Prostate gland (tissue), 2 donors: ENCODE results near the gene COL6A1. TPM values are rescaled to one million over a fixed set of nuclear protein-coding genes. Genes with fewer than 3 reads are reported as not detected.

Source experiments
- DNase-seq: peaks from one replicate; pipeline ENCODE4 v3.0.0-alpha.2; 2019; ENCODE audit warnings: low spot score
- H3K27ac ChIP-seq, 2 donors: fragments of 200-600 bp; sonication (generic); 2 replicates each; pipeline ENCODE4 v1.5.1; 2017 to 2019
- H3K27me3 ChIP-seq: fragments of 200-600 bp; sonication (generic); replicated peaks from 2 replicates; pipeline ENCODE4 v1.5.1; 2019; ENCODE audit not compliant: insufficient read depth
- H3K36me3 ChIP-seq, 2 donors: fragments of 200-600 bp; sonication (generic); 1 replicate in 1 of 2; 2 replicates in 1 of 2; pipeline versions ENCODE4 v1.5.1 to v1.8.1; 2017 to 2019
- H3K4me1 ChIP-seq: fragments of 200-600 bp; sonication (generic); replicated peaks from 2 replicates; pipeline ENCODE4 v1.5.1; 2019
- H3K4me3 ChIP-seq, 2 donors: fragments of 200-600 bp; sonication (generic); 2 replicates each; pipeline ENCODE4 v1.5.1; 2017 to 2019
- H3K9me3 ChIP-seq: fragments of 200-600 bp; sonication (generic); 2 replicates; pipeline ENCODE4 v1.5.1; 2017
- CTCF ChIP-seq, 4 experiments: fragments of 200-600 bp in 2 of 4; fragments of 450-650 bp in 2 of 4; sonication (generic) in 2 of 4; IDR thresholded peaks; 1 replicate in 3 of 4; 2 replicates in 1 of 4; pipeline ENCODE4 v1.5.1; 2016 to 2019; ENCODE audit warnings: antibody characterized with exemption in 4 of 4, mild to moderate bottlenecking in 2 of 4, moderate library complexity in 2 of 4
- POLR2A ChIP-seq: fragments of 450-650 bp; IDR thresholded peaks from one replicate; pipeline ENCODE4 v1.6.1; 2016; ENCODE audit warnings: antibody characterized with exemption, mild to moderate bottlenecking
- POLR2AphosphoS5 ChIP-seq: sonication (generic); formaldehyde crosslinking; IDR thresholded peaks from one replicate; pipeline ENCODE4 v1.6.1; 2017; ENCODE audit warnings: antibody characterized with exemption
- WGBS: methylation state at CpG from one replicate; pipeline ENCODE4 v1.1.5; 2018; 5-methylcytosine and 5-hydroxymethylcytosine counted together
- intact Hi-C: fragments of 100-400 bp; cut with DNase I; formaldehyde crosslinking; loops from one replicate; pipeline ENCODE4 v1.14.2; 2022
- total RNA-seq, 2 donors: library from RNA; depleted of rRNA; stranded (reverse); fragments of >200 nt; gene quantifications; one replicate each; pipeline ENCODE4 v1.1.0, GENCODE V29; 2016

Gene COL6A1
- total RNA-seq, 2 donors from 2014 or later, result 163 to 265 TPM

- WGBS, result 82% methylated on average over 20 of the region's 20 CpGs
- no peak for DNase-seq
- Histone ChIP-seq H3K9me3 (no peaks in the 10 kb centered on the region), H3K4me3 (no peak overlapping the region), H3K36me3 (no peaks in the 10 kb centered on the region), H3K27me3 (no peaks in the 10 kb centered on the region), H3K4me1 (no peaks in the 10 kb centered on the region), H3K27ac (no peak overlapping the region)
- intact Hi-C loops, result no loop called here
- TF ChIP-seq POLR2A (no peak), POLR2AphosphoS5 (no peak), CTCF (IDR thresholded peaks at IDR 0.05) (no peak)
Measured at GRCh38 chr21:45942755-45943629, 38.6 kb upstream of the COL6A1 start.

- Histone ChIP-seq H3K4me1 (no peaks in the 10 kb centered on the region), H3K4me3 (no peak overlapping the region), H3K27ac (no peak overlapping the region), H3K36me3 (no peaks in the 10 kb centered on the region), H3K27me3 (no peaks in the 10 kb centered on the region), H3K9me3 (no peaks in the 10 kb centered on the region)
- TF ChIP-seq POLR2A, result no peak
- TF ChIP-seq POLR2AphosphoS5, result no peak
- no peak for TF ChIP-seq CTCF (IDR thresholded peaks at IDR 0.05)
- intact Hi-C loops, result no loop called here
- no peak for DNase-seq
- 94% methylated on average over 8 of the region's 8 CpGs for WGBS
Measured at GRCh38 chr21:45943630-45944540, 37.7 kb upstream of the COL6A1 start.

- TF ChIP-seq CTCF (IDR thresholded peaks at IDR 0.05) (no peak), POLR2A (no peak), POLR2AphosphoS5 (no peak)
- Histone ChIP-seq H3K4me1 (no peaks in the 10 kb centered on the region), H3K36me3 (no peaks in the 10 kb centered on the region), H3K27me3 (no peaks in the 10 kb centered on the region), H3K4me3 (no peak overlapping the region), H3K27ac (no peak overlapping the region), H3K9me3 (no peaks in the 10 kb centered on the region)
- intact Hi-C loops, result no loop called here
- no peak for DNase-seq
- 95% methylated on average over 14 of the region's 14 CpGs for WGBS
Measured at GRCh38 chr21:45944601-45945000, 37.0 kb upstream of the COL6A1 start.

- Histone ChIP-seq H3K27ac (no peak overlapping the region), H3K27me3 (no peaks in the 10 kb centered on the region), H3K4me1 (no peaks in the 10 kb centered on the region), H3K9me3 (no peaks in the 10 kb centered on the region), H3K36me3 (no peaks in the 10 kb centered on the region), H3K4me3 (no peak overlapping the region)
- DNase-seq, result no peak
- WGBS, result 89% methylated on average over 21 of the region's 24 CpGs
- TF ChIP-seq POLR2A, result no peak
- TF ChIP-seq CTCF (IDR thresholded peaks at IDR 0.05), result no peak
- TF ChIP-seq POLR2AphosphoS5, result no peak
- intact Hi-C loops, result no loop called here
Measured at GRCh38 chr21:45945066-45945867, 36.3 kb upstream of the COL6A1 start.
